OCI-LY7 (cell line): ENCODE data around the gene MRAS. TPM values are rescaled to one million over a fixed set of nuclear protein-coding genes. Genes with fewer than 3 reads are reported as not detected.

Source experiments
- BruUV-seq: library from RNA; stranded (reverse); fragments of 400-500 nt; replicated peaks from 2 replicates; lab custom pipeline; 2021; lab: Mats Ljungman, UMichigan
- CTCF ChIA-PET: fragments of 300-600 bp; sonication (Branson Sonifier 250); formaldehyde crosslinking; loops from one replicate; lab custom pipeline; 2022; ENCODE audit warnings: antibody characterized with exemption; ENCODE audit not compliant: unreplicated experiment; lab: Charles Lee
- POLR2A ChIA-PET: fragments of 300-600 bp; sonication (Branson Sonifier 250); formaldehyde crosslinking; loops from one replicate; lab custom pipeline; 2022; ENCODE audit warnings: antibody characterized with exemption; lab: Charles Lee
- DNase-seq: peaks from one replicate; pipeline ENCODE4 v3.0.0-alpha.2; 2015; ENCODE audit warnings: low spot score
- H2AFZ ChIP-seq: fragments of 200-600 bp; sonication (generic), shearing (Covaris generic); 2 replicates; pipeline ENCODE4 v1.6.1; 2014; ENCODE audit warnings: mild to moderate bottlenecking, antibody characterized with exemption, low read length, moderate library complexity
- H3K27ac ChIP-seq: fragments of 200-600 bp; sonication (generic); 2 replicates; pipeline ENCODE4 v1.5.1; 2014; ENCODE audit warnings: mixed run types, low read depth, mild to moderate bottlenecking, moderate library complexity, low read length, inconsistent platforms; ENCODE audit not compliant: poor library complexity, severe bottlenecking
- H3K36me3 ChIP-seq: fragments of 200-600 bp; sonication (generic); 2 replicates; pipeline ENCODE4 v1.6.1; 2014; ENCODE audit warnings: mild to moderate bottlenecking, antibody characterized with exemption, low read length, moderate library complexity, mixed read lengths; ENCODE audit not compliant: insufficient read depth
- H3K4me1 ChIP-seq: fragments of 200-600 bp; sonication (generic); 2 replicates; pipeline ENCODE4 v1.5.1; 2014; ENCODE audit warnings: mild to moderate bottlenecking, low read length; ENCODE audit not compliant: insufficient read depth, poor library complexity, severe bottlenecking
- H3K4me2 ChIP-seq: fragments of 200-600 bp; sonication (generic); 2 replicates; pipeline ENCODE4 v1.6.1; 2014; ENCODE audit warnings: mild to moderate bottlenecking, low read length
- H3K4me3 ChIP-seq: fragments of 200-600 bp; sonication (generic); 2 replicates; pipeline ENCODE4 v1.5.1; 2014; ENCODE audit warnings: mild to moderate bottlenecking, low read depth, low read length; ENCODE audit not compliant: poor library complexity, severe bottlenecking
- H3K79me2 ChIP-seq: fragments of 200-600 bp; sonication (generic); 2 replicates; pipeline ENCODE4 v1.6.1; 2016; ENCODE audit warnings: low read depth, mild to moderate bottlenecking, low read length, moderate library complexity, mixed read lengths; ENCODE audit not compliant: insufficient read depth
- H3K9me2 ChIP-seq: fragments of 200-600 bp; sonication (generic); 2 replicates; pipeline ENCODE4 v1.6.1; 2016; ENCODE audit warnings: mild to moderate bottlenecking, low read length, mixed read lengths; ENCODE audit not compliant: insufficient read depth
- H3K9me3 ChIP-seq: fragments of 200-600 bp; sonication (generic); 2 replicates; pipeline ENCODE4 v1.6.1; 2014; ENCODE audit warnings: mild to moderate bottlenecking, mixed run types, low read length, mixed read lengths
- H4K20me1 ChIP-seq: fragments of 200-600 bp; sonication (generic); 2 replicates; pipeline ENCODE4 v1.6.1; 2014; ENCODE audit warnings: mild to moderate bottlenecking, antibody characterized with exemption, low read length, moderate library complexity, mixed read lengths; ENCODE audit not compliant: insufficient read depth
- EZH2phosphoT487 ChIP-seq: fragments of 200-600 bp; sonication (generic); IDR thresholded peaks from 2 replicates; pipeline ENCODE4 v1.6.1; 2018; ENCODE audit warnings: low read depth, borderline replicate concordance, mild to moderate bottlenecking, mixed run types, antibody characterized with exemption, low read length, moderate library complexity, mixed read lengths
- intact Hi-C: fragments of 100-400 bp; cut with micrococcal nuclease; formaldehyde crosslinking; loops from one replicate; pipeline ENCODE4 v1.10.0; 2022; ENCODE audit not compliant: unreplicated experiment
- total RNA-seq, 2 experiments: library from RNA; depleted of rRNA in 1 of 2; stranded (reverse); fragments of >200 nt in 1 of 2; shearing (Covaris generic) in 1 of 2; gene quantifications; 2 replicates each; pipeline ENCODE4 v1.2.3, GENCODE V29; 2014 to 2022
- TF ChIP-seq, protein P1 (sequence below): fragments of 200-600 bp; sonication (generic); conservative IDR thresholded peaks from 2 replicates; pipeline ENCODE4 v1.5.1; 2014; ENCODE audit warnings: mild to moderate bottlenecking, antibody characterized with exemption, low read length, moderate library complexity, mixed read lengths

The MRAS gene
- total RNA-seq, 2 experiments from 2014 or later = not detected

DNA sequence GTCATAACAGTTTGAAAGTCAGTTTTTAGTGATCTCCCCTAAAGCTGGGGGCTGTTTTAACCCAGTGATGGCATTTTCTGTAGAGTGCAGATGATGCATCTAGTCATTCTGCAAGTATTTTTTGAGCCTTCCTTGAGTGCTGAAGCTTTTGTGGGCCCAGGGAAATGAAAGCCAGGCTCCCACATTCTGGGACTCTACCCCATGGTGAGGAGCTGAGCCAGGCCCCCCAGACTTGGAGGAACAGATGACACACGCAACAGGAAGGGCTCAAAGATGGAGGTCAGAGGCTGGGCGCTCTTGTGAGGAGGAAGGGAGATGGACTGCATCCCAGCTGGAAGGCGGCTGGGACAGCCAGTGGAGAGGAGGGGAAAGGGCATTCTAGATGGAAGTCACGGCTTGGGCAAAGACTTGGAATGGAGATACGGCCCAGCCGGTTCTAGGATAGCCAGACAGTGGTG, 40.8 kb downstream of the MRAS start:
- H3K4me2 ChIP-seq = no peak overlapping the region
- no peaks in the 10 kb centered on the region for H3K9me3 ChIP-seq
- H3K36me3 ChIP-seq = no peaks in the 10 kb centered on the region
- H3K4me3 ChIP-seq = no peak overlapping the region
- intact Hi-C loops = no loop called here
- DNase-seq = no peak
- CTCF ChIA-PET = no interaction called here
- no peak overlapping the region for H2AFZ ChIP-seq
- BruUV-seq = no TSS peak
- no peak overlapping the region for H3K27ac ChIP-seq
- TF ChIP-seq, protein P1, sequence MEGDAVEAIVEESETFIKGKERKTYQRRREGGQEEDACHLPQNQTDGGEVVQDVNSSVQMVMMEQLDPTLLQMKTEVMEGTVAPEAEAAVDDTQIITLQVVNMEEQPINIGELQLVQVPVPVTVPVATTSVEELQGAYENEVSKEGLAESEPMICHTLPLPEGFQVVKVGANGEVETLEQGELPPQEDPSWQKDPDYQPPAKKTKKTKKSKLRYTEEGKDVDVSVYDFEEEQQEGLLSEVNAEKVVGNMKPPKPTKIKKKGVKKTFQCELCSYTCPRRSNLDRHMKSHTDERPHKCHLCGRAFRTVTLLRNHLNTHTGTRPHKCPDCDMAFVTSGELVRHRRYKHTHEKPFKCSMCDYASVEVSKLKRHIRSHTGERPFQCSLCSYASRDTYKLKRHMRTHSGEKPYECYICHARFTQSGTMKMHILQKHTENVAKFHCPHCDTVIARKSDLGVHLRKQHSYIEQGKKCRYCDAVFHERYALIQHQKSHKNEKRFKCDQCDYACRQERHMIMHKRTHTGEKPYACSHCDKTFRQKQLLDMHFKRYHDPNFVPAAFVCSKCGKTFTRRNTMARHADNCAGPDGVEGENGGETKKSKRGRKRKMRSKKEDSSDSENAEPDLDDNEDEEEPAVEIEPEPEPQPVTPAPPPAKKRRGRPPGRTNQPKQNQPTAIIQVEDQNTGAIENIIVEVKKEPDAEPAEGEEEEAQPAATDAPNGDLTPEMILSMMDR = no peak
- TF ChIP-seq EZH2phosphoT487 = no peak
- POLR2A ChIA-PET = no interaction called here
- H3K4me1 ChIP-seq = no peaks in the 10 kb centered on the region
- no peaks in the 10 kb centered on the region for H4K20me1 ChIP-seq
- no peaks in the 10 kb centered on the region for H3K79me2 ChIP-seq
- H3K9me2 ChIP-seq = no peaks in the 10 kb centered on the region

DNA sequence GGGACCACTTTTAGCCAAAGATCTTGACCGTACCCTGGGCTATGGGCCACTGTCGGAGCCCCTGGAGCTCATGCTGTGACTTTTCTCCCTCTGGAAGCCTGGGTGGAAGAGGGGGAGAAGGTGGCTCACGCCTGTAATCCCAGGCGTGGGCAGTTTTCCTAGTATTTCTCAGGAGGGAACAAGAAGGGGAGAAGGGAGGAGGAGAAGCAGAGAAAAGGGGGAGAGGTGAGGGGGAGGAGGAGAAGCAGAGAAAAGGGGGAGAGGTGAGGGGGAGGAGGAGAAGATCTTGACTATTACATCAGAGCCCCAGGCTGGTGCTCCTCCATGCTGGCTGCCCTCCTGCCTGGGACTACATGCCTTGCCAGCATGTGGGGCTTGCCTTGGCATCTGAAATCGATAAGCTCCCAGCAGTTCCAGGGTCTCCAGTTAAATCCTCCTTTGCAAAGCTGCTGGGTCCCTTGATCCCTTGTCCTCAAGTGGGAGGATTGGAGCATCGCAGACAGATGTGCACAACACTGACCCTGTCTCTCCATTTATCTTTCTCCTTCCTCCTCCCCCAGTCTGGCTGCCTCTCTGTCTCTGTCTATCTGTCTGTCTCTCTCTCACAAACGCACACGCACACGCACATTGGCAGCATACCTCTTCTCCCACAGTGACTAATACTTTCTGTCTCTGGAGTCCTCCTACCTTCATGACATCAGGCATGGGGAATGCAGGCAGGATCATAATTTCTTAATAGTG, 41.6 kb downstream of the MRAS start:
- no peak overlapping the region for H3K4me3 ChIP-seq
- no peaks in the 10 kb centered on the region for H3K36me3 ChIP-seq
- CTCF ChIA-PET = no interaction called here
- H3K9me3 ChIP-seq = no peaks in the 10 kb centered on the region
- no peaks in the 10 kb centered on the region for H3K9me2 ChIP-seq
- TF ChIP-seq EZH2phosphoT487 = no peak
- TF ChIP-seq, protein P1 = no peak
- H4K20me1 ChIP-seq = no peaks in the 10 kb centered on the region
- no peak for DNase-seq
- no peaks in the 10 kb centered on the region for H3K4me1 ChIP-seq
- POLR2A ChIA-PET = no interaction called here
- H3K79me2 ChIP-seq = no peaks in the 10 kb centered on the region
- no peak overlapping the region for H3K4me2 ChIP-seq
- no TSS peak for BruUV-seq
- intact Hi-C loops = no loop called here
- H3K27ac ChIP-seq = no peak overlapping the region
- H2AFZ ChIP-seq = no peak overlapping the region

DNA sequence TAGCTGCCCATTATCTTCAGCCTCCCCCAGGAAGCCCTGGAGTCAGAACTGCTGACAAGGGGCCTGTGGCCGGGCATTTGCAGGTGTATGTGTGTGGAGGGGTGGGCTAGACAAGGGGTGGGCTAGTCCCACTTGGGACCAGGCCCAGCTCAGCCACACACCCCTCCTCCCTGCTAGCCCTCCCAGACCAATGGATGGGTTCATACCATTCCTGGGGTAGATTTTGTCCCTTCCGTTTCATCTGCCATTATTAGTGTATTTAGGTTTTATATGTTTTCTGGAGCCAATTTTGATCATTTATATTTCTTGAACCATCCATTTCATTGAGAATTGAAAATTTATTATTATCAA, 42.2 kb downstream of the MRAS start:
- Histone ChIP-seq H3K79me2 (no peaks in the 10 kb centered on the region), H3K27ac (no peak overlapping the region), H3K4me2 (no peak overlapping the region), H2AFZ (no peak overlapping the region), H3K36me3 (no peaks in the 10 kb centered on the region), H4K20me1 (no peaks in the 10 kb centered on the region), H3K4me1 (no peaks in the 10 kb centered on the region), H3K9me2 (no peaks in the 10 kb centered on the region), H3K4me3 (no peak overlapping the region), H3K9me3 (no peaks in the 10 kb centered on the region)
- no TSS peak for BruUV-seq
- ChIA-PET CTCF (no interaction called here), POLR2A (interaction anchor here (0.9 kb wide), 1 partner anchor 10 kb away, joined by 3 read pairs; no protein-coding TSS in a partner anchor)
- no peak for DNase-seq
- intact Hi-C loops = no loop called here
- TF ChIP-seq, protein P1 = no peak
- no peak for TF ChIP-seq EZH2phosphoT487
